ENCODE measurements around the gene DCP1A.

DNA sequence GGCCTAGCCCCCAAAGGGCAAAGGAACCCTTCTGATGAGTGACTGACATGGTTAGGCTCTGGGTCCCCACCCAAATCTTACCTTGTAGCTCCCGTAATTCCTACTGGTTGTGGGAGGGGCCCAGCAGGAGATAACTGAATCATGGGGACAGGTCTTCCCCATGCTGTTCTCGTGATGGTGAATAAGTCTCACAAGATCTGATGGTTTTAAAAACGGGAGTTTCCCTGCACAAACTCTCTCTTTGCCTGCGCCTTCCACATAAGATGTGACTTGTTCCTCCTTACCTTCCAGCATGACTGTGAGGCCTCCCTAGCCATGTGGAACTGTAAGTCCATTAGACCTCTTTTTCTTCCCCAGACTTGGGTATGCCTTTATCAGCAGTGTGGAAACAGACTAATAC, 108.5 kb downstream of the DCP1A start:
- TF ChIP-seq, protein P1, sequence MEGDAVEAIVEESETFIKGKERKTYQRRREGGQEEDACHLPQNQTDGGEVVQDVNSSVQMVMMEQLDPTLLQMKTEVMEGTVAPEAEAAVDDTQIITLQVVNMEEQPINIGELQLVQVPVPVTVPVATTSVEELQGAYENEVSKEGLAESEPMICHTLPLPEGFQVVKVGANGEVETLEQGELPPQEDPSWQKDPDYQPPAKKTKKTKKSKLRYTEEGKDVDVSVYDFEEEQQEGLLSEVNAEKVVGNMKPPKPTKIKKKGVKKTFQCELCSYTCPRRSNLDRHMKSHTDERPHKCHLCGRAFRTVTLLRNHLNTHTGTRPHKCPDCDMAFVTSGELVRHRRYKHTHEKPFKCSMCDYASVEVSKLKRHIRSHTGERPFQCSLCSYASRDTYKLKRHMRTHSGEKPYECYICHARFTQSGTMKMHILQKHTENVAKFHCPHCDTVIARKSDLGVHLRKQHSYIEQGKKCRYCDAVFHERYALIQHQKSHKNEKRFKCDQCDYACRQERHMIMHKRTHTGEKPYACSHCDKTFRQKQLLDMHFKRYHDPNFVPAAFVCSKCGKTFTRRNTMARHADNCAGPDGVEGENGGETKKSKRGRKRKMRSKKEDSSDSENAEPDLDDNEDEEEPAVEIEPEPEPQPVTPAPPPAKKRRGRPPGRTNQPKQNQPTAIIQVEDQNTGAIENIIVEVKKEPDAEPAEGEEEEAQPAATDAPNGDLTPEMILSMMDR (conservative IDR thresholded peaks at IDR 0.05), result no peak
- no peak for TF ChIP-seq EZH2 (IDR thresholded peaks at IDR 0.05; ENCODE audit: low read depth)

Data from PC-9 (cell line).